NCI-H128 (cell line): ENCODE measurements around the gene FUT9.
"Not testable (repeated sequence)": the region's sequence is repeated elsewhere in the genome, so short reads cannot be mapped to it uniquely, and the experiment has no call there.

Experiments
- DNase-seq: peaks from one replicate; lab custom pipeline; 2025; ENCODE audit not compliant: unreplicated experiment; lab: John Stamatoyannopoulos, UW

The FUT9 gene

GRCh38 chr6:96171112-96171511 is 155.3 kb downstream of the FUT9 start:
- DNase-seq = no peak

GRCh38 chr6:96184798-96185197 is 169.0 kb downstream of the FUT9 start:
- DNase-seq = no peak

GRCh38 chr6:96186094-96186493 is 170.3 kb downstream of the FUT9 start:
- no peak for DNase-seq

- DNase-seq = no peak
Observed at GRCh38 chr6:96186516-96187195, 170.9 kb downstream of the FUT9 start.

- DNase-seq = no peak
Observed at GRCh38 chr6:96194675-96195074, 178.9 kb downstream of the FUT9 start.

- no peak for DNase-seq
Observed at GRCh38 chr6:96195272-96195671, 179.5 kb downstream of the FUT9 start.

- no peak for DNase-seq
Observed at GRCh38 chr6:96196633-96197032, 180.9 kb downstream of the FUT9 start.

GRCh38 chr6:96197241-96197640 is 181.5 kb downstream of the FUT9 start:
- DNase-seq = no peak

- no peak for DNase-seq
Observed at GRCh38 chr6:96202571-96202970, 186.8 kb downstream of the FUT9 start.

GRCh38 chr6:96211341-96211740 is 195.6 kb downstream of the FUT9 start:
- DNase-seq = no peak

- DNase-seq = no peak
Observed at GRCh38 chr6:96212066-96212465, 196.3 kb downstream of the FUT9 start.

- no peak for DNase-seq
Observed at GRCh38 chr6:96213784-96214183, 198.0 kb downstream of the FUT9 start.

GRCh38 chr6:96223695-96224094 is 207.9 kb downstream of the FUT9 start:
- DNase-seq = no peak

- DNase-seq = no peak
Observed at GRCh38 chr6:96227135-96227534, 211.4 kb downstream of the FUT9 start.

- DNase-seq = no peak
Observed at GRCh38 chr6:96234444-96234843, 218.7 kb downstream of the FUT9 start.

GRCh38 chr6:96235927-96236326 is 220.2 kb downstream of the FUT9 start:
- DNase-seq = no peak

- no peak for DNase-seq
Observed at GRCh38 chr6:96236471-96236870, 220.7 kb downstream of the FUT9 start.

- no peak for DNase-seq
Observed at GRCh38 chr6:96237638-96238347, 222.0 kb downstream of the FUT9 start.

- DNase-seq = no peak
Observed at GRCh38 chr6:96246563-96246962, 230.8 kb downstream of the FUT9 start.

GRCh38 chr6:96249755-96250154 is 234.0 kb downstream of the FUT9 start:
- DNase-seq = no peak

- DNase-seq = no peak
Observed at GRCh38 chr6:96257751-96258150, 242.0 kb downstream of the FUT9 start.

GRCh38 chr6:96260787-96261430 is 245.1 kb downstream of the FUT9 start:
- not testable (repeated sequence) for DNase-seq
